B cell (primary cell): ENCODE measurements around the gene MRPS27. TPM values are rescaled to one million over a fixed set of nuclear protein-coding genes. Genes with fewer than 3 reads are reported as not detected.

Experiments
- ATAC-seq: fragments of 200-7000 bp; cut with Tn5 transposase; one replicate; pipeline ENCODE4 v1.10.0; 2021; ENCODE audit warnings: low read depth, mild to moderate bottlenecking, moderate number of reproducible peaks, moderate library complexity
- CTCF ChIA-PET: fragments of 350-600 bp; sonication (Branson Sonifier 250); formaldehyde crosslinking; loops from one replicate; lab custom pipeline; 2021; ENCODE audit warnings: antibody characterized with exemption, inconsistent platforms; lab: Charles Lee
- POLR2A ChIA-PET: fragments of 350-600 bp; sonication (Branson Sonifier 250); formaldehyde crosslinking; loops from one replicate; lab custom pipeline; 2021; ENCODE audit warnings: antibody characterized with exemption; lab: Charles Lee
- DNase-seq: peaks from one replicate; pipeline ENCODE4 v3.0.0; 2013
- H2AFZ ChIP-seq: 2 replicates; pipeline ENCODE4 v1.6.1; 2012; ENCODE audit warnings: mild to moderate bottlenecking, low read depth, low read length; ENCODE audit not compliant: insufficient read depth, poor library complexity, severe bottlenecking
- H3K27ac ChIP-seq, 2 donors: 1 replicate in 1 of 2; 2 replicates in 1 of 2; pipeline ENCODE4 v1.5.1; 2012 to 2013; ENCODE audit warnings: low read length in 2 of 2, mild to moderate bottlenecking in 2 of 2, moderate library complexity in 1 of 2
- H3K27me3 ChIP-seq, 4 experiments: fragments of 200-600 bp in 1 of 4; sonication (generic) in 1 of 4; replicated peaks in 1 of 4; 1 replicate in 2 of 4; 2 replicates in 2 of 4; pipeline versions ENCODE4 v1.6.1 to v1.7.0; 2013 to 2016; ENCODE audit warnings: low read length in 3 of 4, mild to moderate bottlenecking in 2 of 4, mixed read lengths in 1 of 4, moderate library complexity in 1 of 4; ENCODE audit not compliant: insufficient read depth in 4 of 4, control insufficient read depth in 3 of 4; ENCODE audit errors: control extremely low read depth in 1 of 4
- H3K36me3 ChIP-seq, 2 experiments: replicated peaks in 1 of 2; 1 replicate in 1 of 2; 2 replicates in 1 of 2; pipeline versions ENCODE4 v1.6.1 to v1.7.1; 2013; ENCODE audit warnings: low read length in 1 of 2; ENCODE audit not compliant: insufficient read depth in 2 of 2, control insufficient read depth in 1 of 2; ENCODE audit errors: control extremely low read depth in 1 of 2, extremely low read depth in 1 of 2
- H3K4me1 ChIP-seq, 2 donors: fragments of 200-600 bp in 1 of 2; sonication (generic) in 1 of 2; 1 replicate in 1 of 2; 2 replicates in 1 of 2; pipeline versions ENCODE4 v1.5.1 to v1.6.1; 2013 to 2017; ENCODE audit warnings: low read length in 2 of 2; ENCODE audit not compliant: control insufficient read depth in 2 of 2, insufficient read depth in 2 of 2
- H3K4me2 ChIP-seq: replicated peaks from 2 replicates; pipeline ENCODE3; 2012; ENCODE audit warnings: mild to moderate bottlenecking, low read depth, low read length; ENCODE audit not compliant: poor library complexity, severe bottlenecking
- H3K4me3 ChIP-seq, 5 experiments: fragments of 200-600 bp in 1 of 5; sonication (generic) in 1 of 5; 1 replicate in 3 of 5; 2 replicates in 2 of 5; pipeline versions ENCODE4 v1.5.1 to v1.7.0; 2011 to 2016; ENCODE audit warnings: low read length in 4 of 5, mild to moderate bottlenecking in 4 of 5, low read depth in 2 of 5, control low read depth in 1 of 5, moderate library complexity in 1 of 5; ENCODE audit not compliant: insufficient read depth in 1 of 5; ENCODE audit errors: control extremely low read depth in 1 of 5, extremely low read depth in 1 of 5
- H3K79me2 ChIP-seq: fragments of 200-600 bp; sonication (generic); one replicate; pipeline ENCODE4 v1.6.0; 2016; ENCODE audit warnings: low read length; ENCODE audit not compliant: control insufficient read depth, insufficient read depth
- H3K9ac ChIP-seq: fragments of 200-600 bp; sonication (generic); 2 replicates; pipeline ENCODE4 v1.6.1; 2017; ENCODE audit warnings: mild to moderate bottlenecking, low read length, moderate library complexity
- H3K9me3 ChIP-seq, 3 donors: one replicate each; pipeline versions ENCODE4 v1.6.1 to v1.7.1; 2013; ENCODE audit warnings: low read length in 2 of 3; ENCODE audit not compliant: control insufficient read depth in 2 of 3, insufficient read depth in 1 of 3; ENCODE audit errors: control extremely low read depth in 1 of 3
- H4K20me1 ChIP-seq: 2 replicates; pipeline ENCODE4 v1.6.0; 2012; ENCODE audit warnings: mild to moderate bottlenecking, low read length; ENCODE audit not compliant: insufficient read depth, control insufficient read depth, poor library complexity, severe bottlenecking
- H3K27ac Mint-ChIP-seq: one replicate; pipeline ENCODE4 v1.8.0; 2021; ENCODE audit warnings: mixed read lengths
- H3K27me3 Mint-ChIP-seq: one replicate; pipeline ENCODE4 v1.8.0; 2021; ENCODE audit warnings: mixed read lengths
- H3K4me1 Mint-ChIP-seq: one replicate; pipeline ENCODE4 v1.8.0; 2021; ENCODE audit warnings: mixed read lengths
- H3K4me3 Mint-ChIP-seq: one replicate; pipeline ENCODE4 v1.8.0; 2021; ENCODE audit warnings: mixed read lengths
- H3K9me3 Mint-ChIP-seq: one replicate; pipeline ENCODE4 v1.8.0; 2022; ENCODE audit warnings: mixed read lengths; ENCODE audit not compliant: insufficient read depth
- CTCF ChIP-seq: fragments of 200-600 bp; IDR thresholded peaks from one replicate; pipeline ENCODE4 v1.8.0; 2022; ENCODE audit warnings: antibody characterized with exemption, mild to moderate bottlenecking
- EZH2 ChIP-seq: IDR thresholded peaks from 2 replicates; pipeline ENCODE4 v1.6.1; 2012; ENCODE audit warnings: borderline replicate concordance, low read depth, mild to moderate bottlenecking, moderate library complexity, low read length; ENCODE audit not compliant: insufficient read depth, poor library complexity, severe bottlenecking
- WGBS: methylation state at CpG from one replicate; pipeline ENCODE4 v1.1.5; 2013; ENCODE audit warnings: missing lambda C conversion rate; ENCODE audit not compliant: insufficient coverage; 5-methylcytosine and 5-hydroxymethylcytosine counted together
- intact Hi-C: fragments of 100-400 bp; cut with micrococcal nuclease; formaldehyde crosslinking; loops from one replicate; pipeline ENCODE4 v1.10.0; 2022
- polyA plus RNA-seq: library from polyadenylated mRNA; depleted of rRNA; stranded (reverse); fragments of >200 nt; gene quantifications from 2 replicates; pipeline ENCODE4 v1.2.3, GENCODE V29; 2012
- total RNA-seq, 2 donors: library from RNA; stranded (reverse); fragments of 120-200 nt in 1 of 2; gene quantifications; 1 replicate in 1 of 2; 2 replicates in 1 of 2; pipeline versions ENCODE4 v1.2.3 to v1.2.4, GENCODE V29; 2013 to 2022

MRPS27 gene
- total and polyA plus RNA-seq, 2 donors (not counting 1 experiment from before 2014, with no cell fraction given) = 33.4 to 58.3 TPM

DNA sequence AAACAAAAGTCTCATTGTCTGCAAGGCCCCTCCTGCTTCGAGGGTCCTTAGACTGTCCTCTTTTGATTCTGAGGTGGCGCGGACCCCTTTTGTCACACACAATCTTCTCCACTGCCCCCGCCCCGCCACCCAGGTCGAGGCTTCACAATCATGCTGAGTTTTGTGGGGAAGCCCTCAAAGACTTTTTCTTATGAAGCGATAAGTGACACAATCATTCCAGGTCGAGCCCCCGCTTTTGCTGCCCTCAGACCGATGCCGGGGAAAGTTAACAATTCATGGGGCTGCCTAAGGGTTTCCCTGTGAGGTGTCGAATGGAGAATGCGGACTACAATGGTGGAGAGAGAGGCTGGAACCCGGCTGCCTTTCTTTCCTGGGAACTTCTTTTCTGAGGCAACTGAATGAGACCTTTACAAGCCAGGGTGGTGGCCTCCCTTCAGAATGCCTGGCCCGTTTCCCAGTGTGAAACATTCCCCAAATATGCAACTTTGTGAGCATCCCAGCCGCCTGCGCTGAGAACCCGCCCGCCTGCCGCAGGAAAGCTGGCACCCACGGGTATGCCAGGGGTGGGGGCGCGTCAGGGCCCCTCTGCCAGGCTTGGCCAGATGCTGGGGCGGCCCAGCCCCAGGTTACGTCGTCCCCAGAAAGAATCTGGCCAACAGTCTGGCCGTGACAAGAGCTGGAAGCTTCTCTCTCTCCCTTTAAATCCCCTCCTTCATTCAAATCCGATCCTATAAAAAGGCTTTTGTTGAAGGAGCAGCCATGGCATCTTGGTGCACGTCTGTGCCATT lies 140.8 kb downstream of the MRPS27 start:
- H3K9me3 Mint-ChIP-seq = no peaks in the 10 kb centered on the region
- H3K27ac Mint-ChIP-seq = no peak overlapping the region
- H3K4me1 ChIP-seq = no peaks in the 10 kb centered on the region
- ATAC-seq = no peak
- H2AFZ ChIP-seq = no peak overlapping the region
- H3K79me2 ChIP-seq = no peaks in the 10 kb centered on the region
- no peak overlapping the region for H3K4me3 ChIP-seq
- no peaks in the 10 kb centered on the region for H4K20me1 ChIP-seq
- no peaks in the 10 kb centered on the region for H3K36me3 ChIP-seq
- H3K9me3 ChIP-seq = no peaks in the 10 kb centered on the region
- TF ChIP-seq CTCF = no peak
- no peak for TF ChIP-seq EZH2
- no peak overlapping the region for H3K27ac ChIP-seq
- H3K4me2 ChIP-seq = no peak overlapping the region
- H3K27me3 Mint-ChIP-seq = peaks cover 26% of the 10 kb centered on the region
- H3K4me3 Mint-ChIP-seq = no peak overlapping the region
- no peak for DNase-seq
- no peak overlapping the region for H3K9ac ChIP-seq
- ChIA-PET CTCF (no interaction called here), POLR2A (no interaction called here)
- 88% methylated on average over 27 of the region's 29 CpGs for WGBS
- H3K27me3 ChIP-seq = peaks cover 0 to 10% (median 1%) of the 10 kb centered on the region in 4 experiments
- no peaks in the 10 kb centered on the region for H3K4me1 Mint-ChIP-seq
- intact Hi-C loops = no loop called here

DNA sequence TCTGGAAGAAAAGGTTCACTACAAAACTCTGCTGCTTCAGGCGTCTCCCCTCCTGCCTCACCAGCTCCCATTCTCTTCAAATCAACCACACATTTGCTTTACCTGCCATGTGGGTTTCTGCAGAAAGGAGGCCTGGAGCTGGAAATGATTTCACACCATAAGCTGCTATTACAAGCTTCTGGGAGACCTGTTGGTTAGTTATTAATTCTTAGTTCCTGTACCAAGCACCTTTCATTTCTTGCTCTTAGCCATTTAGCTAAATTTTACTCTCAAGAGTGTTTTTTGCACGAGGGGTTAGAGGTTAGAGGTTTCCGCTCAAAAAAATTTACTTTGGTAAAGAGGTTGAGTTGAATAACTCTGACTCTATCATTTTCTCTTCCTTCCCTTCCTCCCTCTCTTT lies 142.5 kb downstream of the MRPS27 start:
- Histone ChIP-seq H3K4me1 (no peaks in the 10 kb centered on the region), H4K20me1 (no peaks in the 10 kb centered on the region), H3K9ac (no peak overlapping the region), H3K4me2 (no peak overlapping the region), H3K27ac (no peak overlapping the region), H3K9me3 (no peaks in the 10 kb centered on the region), H3K36me3 (no peaks in the 10 kb centered on the region), H3K79me2 (no peaks in the 10 kb centered on the region), H3K27me3 (peaks cover 0 to 4% (median 1%) of the 10 kb centered on the region in 4 experiments), H3K4me3 (no peak overlapping the region), H2AFZ (no peak overlapping the region)
- ATAC-seq = no peak
- intact Hi-C loops = no loop called here
- no peak for TF ChIP-seq CTCF
- TF ChIP-seq EZH2 = no peak
- WGBS = no CpG with 5 or more reads among the region's 3 CpGs
- Mint-ChIP-seq H3K27ac (no peak overlapping the region), H3K27me3 (peaks cover 27% of the 10 kb centered on the region), H3K9me3 (no peaks in the 10 kb centered on the region), H3K4me1 (no peaks in the 10 kb centered on the region), H3K4me3 (no peak overlapping the region)
- ChIA-PET CTCF (no interaction called here), POLR2A (no interaction called here)
- DNase-seq = no peak
